Endometrial microvascular endothelial cells (primary cell): ENCODE data around the gene LLGL2. TPM values are rescaled to one million over a fixed set of nuclear protein-coding genes. Genes with fewer than 3 reads are reported as not detected.

Experiments
- in situ Hi-C: cut with HindIII; loops from 2 replicates; pipeline ENCODE4 v1.10.0; 2017; ENCODE audit warnings: low sequenced_read_pairs, low pct_unique_long_range_greater_than_20kb; ENCODE audit errors: inconsistent ontology term
- total RNA-seq: library from RNA; depleted of rRNA; stranded (reverse); fragments of >200 nt; gene quantifications from one replicate; pipeline ENCODE4 v1.2.3, GENCODE V29; 2015; ENCODE audit errors: inconsistent ontology term

LLGL2 gene
- total RNA-seq, 1 donor from 2014 or later = 1.2 TPM

GRCh38 chr17:75561927-75562603 lies 36.6 kb downstream of the LLGL2 start:
- in situ Hi-C loops = no loop called here

- in situ Hi-C loops = no loop called here
Observed at GRCh38 chr17:75563063-75563758, 37.7 kb downstream of the LLGL2 start.

GRCh38 chr17:75564195-75564594 lies 38.7 kb downstream of the LLGL2 start:
- in situ Hi-C loops = no loop called here

- in situ Hi-C loops = no loop called here
Observed at GRCh38 chr17:75565066-75565465, 39.6 kb downstream of the LLGL2 start.

- in situ Hi-C loops = no loop called here
Observed at GRCh38 chr17:75565618-75566017, 40.1 kb downstream of the LLGL2 start.

- in situ Hi-C loops = no loop called here
Observed at GRCh38 chr17:75566416-75566815, 40.9 kb downstream of the LLGL2 start.

GRCh38 chr17:75566834-75567233 lies 41.3 kb downstream of the LLGL2 start:
- in situ Hi-C loops = no loop called here

- in situ Hi-C loops = no loop called here
Observed at GRCh38 chr17:75568412-75569255, 43.1 kb downstream of the LLGL2 start.

GRCh38 chr17:75570034-75570676 lies 44.7 kb downstream of the LLGL2 start:
- in situ Hi-C loops = no loop called here

- in situ Hi-C loops = no loop called here
Observed at GRCh38 chr17:75570772-75571171, 45.3 kb downstream of the LLGL2 start.

- in situ Hi-C loops = no loop called here
Observed at GRCh38 chr17:75571197-75571884, 45.8 kb downstream of the LLGL2 start.

- in situ Hi-C loops = no loop called here
Observed at GRCh38 chr17:75571885-75572215, 46.4 kb downstream of the LLGL2 start.

GRCh38 chr17:75572713-75573539 lies 47.4 kb downstream of the LLGL2 start:
- in situ Hi-C loops = no loop called here

- in situ Hi-C loops = no loop called here
Observed at GRCh38 chr17:75573540-75573957, 48.1 kb downstream of the LLGL2 start.

- in situ Hi-C loops = no loop called here
Observed at GRCh38 chr17:75573994-75574393, 48.5 kb downstream of the LLGL2 start.

- in situ Hi-C loops = no loop called here
Observed at GRCh38 chr17:75574404-75575036, 49.0 kb downstream of the LLGL2 start.

GRCh38 chr17:75575197-75575596 lies 49.7 kb downstream of the LLGL2 start:
- in situ Hi-C loops = no loop called here

GRCh38 chr17:75575728-75576127 lies 50.2 kb downstream of the LLGL2 start:
- in situ Hi-C loops = no loop called here
